Activated CD8-positive, alpha-beta T cell treated with anti-CD3 and anti-CD28 coated beads for 36 hours (primary cell): Measurements from ENCODE around the gene LRBA. TPM values are rescaled to one million over a fixed set of nuclear protein-coding genes. Genes with fewer than 3 reads are reported as not detected.

Source experiments
- ATAC-seq: fragments of 200-7000 bp; cut with Tn5 transposase; one replicate; pipeline ENCODE4 v1.10.0; 2021; ENCODE audit warnings: mild to moderate bottlenecking, moderate library complexity
- CTCF ChIA-PET: fragments of 350-600 bp; sonication (Branson Sonifier 250); formaldehyde crosslinking; loops from one replicate; lab custom pipeline; 2021; ENCODE audit warnings: antibody characterized with exemption; lab: Charles Lee
- POLR2A ChIA-PET: fragments of 350-600 bp; sonication (Branson Sonifier 250); formaldehyde crosslinking; loops from one replicate; lab custom pipeline; 2021; ENCODE audit warnings: antibody characterized with exemption; lab: Charles Lee
- DNase-seq: peaks from one replicate; pipeline ENCODE4 v3.0.0-alpha.2; 2020
- H3K27ac Mint-ChIP-seq: one replicate; pipeline ENCODE4 v1.8.0; 2021; ENCODE audit warnings: mild to moderate bottlenecking, mixed read lengths
- H3K27me3 Mint-ChIP-seq: one replicate; pipeline ENCODE4 v1.8.0; 2021; ENCODE audit warnings: mixed read lengths
- H3K36me3 Mint-ChIP-seq: one replicate; pipeline ENCODE4 v1.8.0; 2021; ENCODE audit warnings: low read depth, mixed read lengths
- H3K4me1 Mint-ChIP-seq: one replicate; pipeline ENCODE4 v1.8.0; 2021; ENCODE audit warnings: low read depth, mixed read lengths
- H3K4me3 Mint-ChIP-seq: one replicate; pipeline ENCODE4 v1.8.0; 2021; ENCODE audit warnings: mild to moderate bottlenecking, moderate library complexity, mixed read lengths
- H3K9me3 Mint-ChIP-seq: one replicate; pipeline ENCODE4 v1.8.0; 2021; ENCODE audit warnings: mixed read lengths
- CTCF ChIP-seq: fragments of 200-600 bp; IDR thresholded peaks from one replicate; pipeline ENCODE4 v1.8.0; 2022; ENCODE audit warnings: antibody characterized with exemption, mild to moderate bottlenecking
- intact Hi-C: fragments of 100-400 bp; cut with micrococcal nuclease; formaldehyde crosslinking; loops from one replicate; pipeline ENCODE4 v1.10.0; 2022
- total RNA-seq, 2 experiments: library from RNA; stranded (reverse); gene quantifications; one replicate each; pipeline ENCODE4 v1.2.3, GENCODE V29; 2021

LRBA gene
- total RNA-seq, 2 experiments from 2014 or later = 48.1 to 52.5 TPM

- intact Hi-C loops = no loop called here
- peak; percentile 42 for ATAC-seq
- H3K4me1 Mint-ChIP-seq = peaks cover 11% of the 10 kb centered on the region
- H3K27ac Mint-ChIP-seq = no peak overlapping the region
- H3K27me3 Mint-ChIP-seq = no peaks in the 10 kb centered on the region
- no peak for DNase-seq
- ChIA-PET POLR2A (no interaction called here), CTCF (no interaction called here)
- H3K4me3 Mint-ChIP-seq = no peak overlapping the region
- TF ChIP-seq CTCF = no peak
- peaks cover 6% of the 10 kb centered on the region for H3K36me3 Mint-ChIP-seq
- no peaks in the 10 kb centered on the region for H3K9me3 Mint-ChIP-seq
These were observed 441.6 kb downstream of the LRBA start for GRCh38 chr4:150573534-150573933.

GRCh38 chr4:150572704-150573504 is 442.2 kb downstream of the LRBA start:
- intact Hi-C loops = no loop called here
- Mint-ChIP-seq H3K27ac (no peak overlapping the region), H3K9me3 (no peaks in the 10 kb centered on the region), H3K27me3 (no peaks in the 10 kb centered on the region), H3K4me3 (no peak overlapping the region), H3K36me3 (peaks cover 6% of the 10 kb centered on the region), H3K4me1 (peaks cover 11% of the 10 kb centered on the region)
- ChIA-PET POLR2A (no interaction called here), CTCF (no interaction called here)
- TF ChIP-seq CTCF = no peak
- ATAC-seq (peak; percentile 49), DNase-seq (no peak)

GRCh38 chr4:150570862-150571261 is 444.2 kb downstream of the LRBA start:
- ATAC-seq = no peak
- H3K4me1 Mint-ChIP-seq = peaks cover 11% of the 10 kb centered on the region
- peaks cover 9% of the 10 kb centered on the region for H3K36me3 Mint-ChIP-seq
- no peak overlapping the region for H3K4me3 Mint-ChIP-seq
- H3K27me3 Mint-ChIP-seq = no peaks in the 10 kb centered on the region
- ChIA-PET POLR2A (no interaction called here), CTCF (no interaction called here)
- intact Hi-C loops = no loop called here
- TF ChIP-seq CTCF = no peak
- H3K27ac Mint-ChIP-seq = no peak overlapping the region
- H3K9me3 Mint-ChIP-seq = no peaks in the 10 kb centered on the region
- DNase-seq = no peak

GRCh38 chr4:150569998-150570535 is 445.0 kb downstream of the LRBA start:
- POLR2A ChIA-PET = no interaction called here

More at GRCh38 chr4:150569998-150570535, 445.0 kb downstream of the LRBA start:
- peaks cover 11% of the 10 kb centered on the region for H3K4me1 Mint-ChIP-seq
- no peak for TF ChIP-seq CTCF
- no peak overlapping the region for H3K4me3 Mint-ChIP-seq
- intact Hi-C loops = no loop called here
- DNase-seq (no peak), ATAC-seq (no peak)
- no peak overlapping the region for H3K27ac Mint-ChIP-seq
- H3K9me3 Mint-ChIP-seq = peaks cover under 1% of the 10 kb centered on the region
- H3K27me3 Mint-ChIP-seq = no peaks in the 10 kb centered on the region
- CTCF ChIA-PET = no interaction called here
- peaks cover 11% of the 10 kb centered on the region for H3K36me3 Mint-ChIP-seq
